ENCODE measurements around the gene CTRL. TPM values are rescaled to one million over a fixed set of nuclear protein-coding genes. Genes with fewer than 3 reads are reported as not detected.
A peak's percentile ranks its signal among the peaks of the same experiment; 100 is the strongest.
"Not testable (repeated sequence)": the region's sequence is repeated elsewhere in the genome, so short reads cannot be mapped to it uniquely, and the experiment has no call there.

The CTRL gene
- 1.3 TPM in 1 of 2 replicates, not detected in the other for total RNA-seq

DNA sequence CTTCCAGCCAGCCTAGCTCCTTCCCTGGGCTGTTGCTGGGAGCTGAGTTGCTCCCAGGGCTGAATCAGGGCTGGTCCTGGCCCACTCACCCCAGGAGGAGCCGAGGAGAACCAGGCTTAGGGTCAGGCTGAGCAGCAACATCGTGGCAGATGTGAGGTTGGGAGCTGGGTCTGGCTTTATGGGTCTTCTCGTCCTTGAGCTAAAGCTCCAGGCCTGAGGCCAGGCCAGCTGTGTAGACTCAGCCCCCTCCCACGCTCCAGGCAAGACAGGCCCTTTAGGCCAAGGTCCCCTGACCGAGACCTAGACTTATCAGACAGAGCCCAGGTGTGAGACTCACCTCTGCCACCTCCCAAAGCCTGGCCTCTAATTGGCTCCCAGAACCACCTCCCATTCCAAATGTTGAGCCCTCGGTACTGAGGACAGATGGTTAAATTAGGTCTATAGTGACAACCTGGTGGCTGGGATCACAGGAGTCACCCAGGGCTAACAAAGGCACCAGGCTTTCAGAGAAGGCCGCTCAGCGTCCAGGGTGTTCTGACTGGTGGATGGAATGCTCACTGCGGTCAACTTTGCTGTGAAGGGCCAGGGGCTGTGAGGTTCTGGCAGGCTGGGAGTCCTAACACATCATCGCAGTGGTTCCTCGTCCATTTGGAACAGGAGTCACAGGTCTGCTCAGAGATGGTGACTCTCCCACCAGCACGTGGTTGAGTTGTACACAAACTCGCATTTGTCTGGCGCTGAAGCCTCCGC is at the start of gene CTRL:
TSS of gene CTRL (minus strand) at position 151 of the 750 bp plus-strand sequence. CDS start at position 141, 10 bp downstream.
- TF ChIP-seq, protein P1, sequence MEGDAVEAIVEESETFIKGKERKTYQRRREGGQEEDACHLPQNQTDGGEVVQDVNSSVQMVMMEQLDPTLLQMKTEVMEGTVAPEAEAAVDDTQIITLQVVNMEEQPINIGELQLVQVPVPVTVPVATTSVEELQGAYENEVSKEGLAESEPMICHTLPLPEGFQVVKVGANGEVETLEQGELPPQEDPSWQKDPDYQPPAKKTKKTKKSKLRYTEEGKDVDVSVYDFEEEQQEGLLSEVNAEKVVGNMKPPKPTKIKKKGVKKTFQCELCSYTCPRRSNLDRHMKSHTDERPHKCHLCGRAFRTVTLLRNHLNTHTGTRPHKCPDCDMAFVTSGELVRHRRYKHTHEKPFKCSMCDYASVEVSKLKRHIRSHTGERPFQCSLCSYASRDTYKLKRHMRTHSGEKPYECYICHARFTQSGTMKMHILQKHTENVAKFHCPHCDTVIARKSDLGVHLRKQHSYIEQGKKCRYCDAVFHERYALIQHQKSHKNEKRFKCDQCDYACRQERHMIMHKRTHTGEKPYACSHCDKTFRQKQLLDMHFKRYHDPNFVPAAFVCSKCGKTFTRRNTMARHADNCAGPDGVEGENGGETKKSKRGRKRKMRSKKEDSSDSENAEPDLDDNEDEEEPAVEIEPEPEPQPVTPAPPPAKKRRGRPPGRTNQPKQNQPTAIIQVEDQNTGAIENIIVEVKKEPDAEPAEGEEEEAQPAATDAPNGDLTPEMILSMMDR (IDR thresholded peaks at IDR 0.05; ENCODE audit: insufficient read depth, low read depth, low read length) = peak; percentile 28
- H3K4me3 ChIP-seq (ENCODE audit: low read depth, low read length) = no peak within 1 kb of the TSS

DNA sequence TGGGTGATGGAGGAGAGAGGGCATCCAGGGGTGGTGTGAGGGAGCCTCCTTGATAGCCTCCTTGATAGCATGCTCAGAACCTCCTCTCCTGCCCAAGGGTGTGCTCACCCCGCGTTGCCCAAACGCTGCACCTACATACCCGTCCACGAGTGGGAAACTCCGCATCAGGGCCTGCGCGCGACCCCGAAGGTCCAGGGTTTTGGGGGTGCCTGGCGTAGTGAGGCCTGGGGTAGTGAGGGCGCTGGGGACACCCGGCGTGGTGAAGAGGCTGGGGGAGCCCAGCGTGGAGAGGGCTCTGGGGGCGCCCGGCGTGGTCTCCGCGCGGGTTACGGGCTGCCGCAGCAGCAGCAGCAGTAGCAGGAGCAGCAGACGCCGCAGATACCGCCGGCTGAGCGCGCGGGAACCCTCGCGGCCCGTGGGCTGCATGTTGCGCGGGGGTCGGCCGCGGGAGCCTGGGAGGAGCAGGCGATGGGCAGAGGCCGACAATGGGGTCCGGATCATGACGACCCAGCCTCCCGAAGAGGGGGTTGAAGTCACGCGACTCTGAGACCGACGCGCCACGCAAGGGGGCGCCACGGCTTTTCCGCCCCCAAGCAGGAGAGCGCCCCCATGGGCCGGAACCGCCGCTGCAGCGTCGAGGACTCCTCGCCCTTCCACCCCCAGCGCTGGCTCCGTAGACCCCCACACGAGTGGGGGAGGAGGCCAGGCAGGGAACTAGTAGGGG is 48.5 kb upstream of the CTRL start, which contains the start of gene DPEP3:
TSS of gene DPEP3 (minus strand) at position 545 of the 724 bp plus-strand sequence. CDS start at position 426, 119 bp downstream.
- H3K4me3 ChIP-seq (ENCODE audit: low read depth, low read length) = no peak within 1 kb of the TSS
- TF ChIP-seq, protein P1 (IDR thresholded peaks at IDR 0.05; ENCODE audit: insufficient read depth, low read depth, low read length) = peak; percentile 13
- no peak for DNase-seq (ENCODE audit: low read depth)

More for the DNA sequence above, at the start of gene CTRL:
- no peak for DNase-seq (ENCODE audit: low read depth)

GRCh38 chr16:67977469-67978227 is 46.0 kb upstream of the CTRL start:
- DNase-seq (ENCODE audit: low read depth) = no peak
- TF ChIP-seq, protein P1 (IDR thresholded peaks at IDR 0.05; ENCODE audit: insufficient read depth, low read depth, low read length) = no peak
- no peak overlapping the region for H3K4me3 ChIP-seq (ENCODE audit: low read depth, low read length)

DNA sequence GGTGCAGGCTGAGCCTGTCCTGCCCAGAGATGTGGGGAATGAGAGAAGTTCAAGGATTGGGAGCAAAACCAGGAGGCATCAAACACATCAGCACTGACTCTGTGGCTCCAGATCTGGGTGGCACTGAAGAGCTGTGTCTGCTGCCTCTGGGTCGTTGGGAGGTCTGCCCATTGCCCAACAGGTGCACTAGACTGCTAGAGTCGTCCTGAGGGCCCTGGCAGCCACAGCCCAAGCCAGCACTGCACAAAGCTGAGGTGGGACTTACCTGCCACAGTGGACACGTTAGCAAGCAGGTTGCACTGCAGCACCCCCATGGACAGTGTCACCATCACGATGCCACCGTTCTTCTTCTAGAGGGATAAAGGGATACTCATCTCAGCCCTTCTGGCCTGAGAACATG is 45.3 kb upstream of the CTRL start:
- DNase-seq (ENCODE audit: low read depth) = no peak
- H3K4me3 ChIP-seq (ENCODE audit: low read depth, low read length) = no peak overlapping the region
- TF ChIP-seq, protein P1 (IDR thresholded peaks at IDR 0.05; ENCODE audit: insufficient read depth, low read depth, low read length) = no peak

- no peak for DNase-seq (ENCODE audit: low read depth)
- TF ChIP-seq, protein P1 (IDR thresholded peaks at IDR 0.05; ENCODE audit: insufficient read depth, low read depth, low read length) = no peak
- no peak overlapping the region for H3K4me3 ChIP-seq (ENCODE audit: low read depth, low read length)
These were observed 44.5 kb upstream of the CTRL start for GRCh38 chr16:67976205-67976604.

- H3K4me3 ChIP-seq (ENCODE audit: low read depth, low read length) = no peak overlapping the region
- DNase-seq (ENCODE audit: low read depth) = no peak
- TF ChIP-seq, protein P1 (IDR thresholded peaks at IDR 0.05; ENCODE audit: insufficient read depth, low read depth, low read length) = no peak
These were observed 43.9 kb upstream of the CTRL start for GRCh38 chr16:67975321-67976105.

GRCh38 chr16:67972285-67972684 is 40.6 kb upstream of the CTRL start:
- H3K4me3 ChIP-seq (ENCODE audit: low read depth, low read length); DNase-seq (ENCODE audit: low read depth): not testable (repeated sequence)

Measured in fibroblast of villous mesenchyme (primary cell).